Testis (tissue), 2 donors: ENCODE data around the gene TNFAIP3.
"Not testable (repeated sequence)": the region's sequence is repeated elsewhere in the genome, so short reads cannot be mapped to it uniquely, and the experiment has no call there.

Experiments
- POLR2A ChIP-seq: fragments of 450-650 bp; IDR thresholded peaks from one replicate; pipeline ENCODE4 v1.6.1; 2017; ENCODE audit warnings: antibody characterized with exemption, mild to moderate bottlenecking, moderate library complexity
- TF ChIP-seq, protein P1 (sequence below), 3 experiments: fragments of 450-650 bp in 2 of 3; fragments of 200-600 bp in 1 of 3; sonication (generic) in 1 of 3; IDR thresholded peaks; one replicate each; pipeline ENCODE4 v1.5.1; 2016 to 2019; ENCODE audit warnings: antibody characterized with exemption in 3 of 3, mild to moderate bottlenecking in 2 of 3, moderate library complexity in 1 of 3

GRCh38 chr6:137844773-137845172 lies 22.3 kb upstream of the TNFAIP3 start:
- not testable (repeated sequence) for TF ChIP-seq POLR2A
- TF ChIP-seq, protein P1, sequence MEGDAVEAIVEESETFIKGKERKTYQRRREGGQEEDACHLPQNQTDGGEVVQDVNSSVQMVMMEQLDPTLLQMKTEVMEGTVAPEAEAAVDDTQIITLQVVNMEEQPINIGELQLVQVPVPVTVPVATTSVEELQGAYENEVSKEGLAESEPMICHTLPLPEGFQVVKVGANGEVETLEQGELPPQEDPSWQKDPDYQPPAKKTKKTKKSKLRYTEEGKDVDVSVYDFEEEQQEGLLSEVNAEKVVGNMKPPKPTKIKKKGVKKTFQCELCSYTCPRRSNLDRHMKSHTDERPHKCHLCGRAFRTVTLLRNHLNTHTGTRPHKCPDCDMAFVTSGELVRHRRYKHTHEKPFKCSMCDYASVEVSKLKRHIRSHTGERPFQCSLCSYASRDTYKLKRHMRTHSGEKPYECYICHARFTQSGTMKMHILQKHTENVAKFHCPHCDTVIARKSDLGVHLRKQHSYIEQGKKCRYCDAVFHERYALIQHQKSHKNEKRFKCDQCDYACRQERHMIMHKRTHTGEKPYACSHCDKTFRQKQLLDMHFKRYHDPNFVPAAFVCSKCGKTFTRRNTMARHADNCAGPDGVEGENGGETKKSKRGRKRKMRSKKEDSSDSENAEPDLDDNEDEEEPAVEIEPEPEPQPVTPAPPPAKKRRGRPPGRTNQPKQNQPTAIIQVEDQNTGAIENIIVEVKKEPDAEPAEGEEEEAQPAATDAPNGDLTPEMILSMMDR (IDR thresholded peaks at IDR 0.05): not testable (repeated sequence)
